ENCODE data around the gene TMEM131.

DNA sequence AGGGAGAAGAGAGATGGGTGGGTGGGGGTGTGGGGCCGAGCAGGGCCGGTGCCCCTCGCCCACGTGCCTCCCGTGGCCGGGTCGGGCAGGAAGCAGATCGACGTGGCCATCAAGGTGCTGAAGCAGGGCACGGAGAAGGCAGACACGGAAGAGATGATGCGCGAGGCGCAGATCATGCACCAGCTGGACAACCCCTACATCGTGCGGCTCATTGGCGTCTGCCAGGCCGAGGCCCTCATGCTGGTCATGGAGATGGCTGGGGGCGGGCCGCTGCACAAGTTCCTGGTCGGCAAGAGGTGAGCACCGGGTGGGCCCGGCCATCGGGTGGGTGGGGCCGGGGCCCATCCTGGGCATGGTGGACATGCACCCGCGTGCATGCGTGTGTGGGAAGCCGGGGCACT lies 260.6 kb downstream of the TMEM131 start:
- TF ChIP-seq, protein P1, sequence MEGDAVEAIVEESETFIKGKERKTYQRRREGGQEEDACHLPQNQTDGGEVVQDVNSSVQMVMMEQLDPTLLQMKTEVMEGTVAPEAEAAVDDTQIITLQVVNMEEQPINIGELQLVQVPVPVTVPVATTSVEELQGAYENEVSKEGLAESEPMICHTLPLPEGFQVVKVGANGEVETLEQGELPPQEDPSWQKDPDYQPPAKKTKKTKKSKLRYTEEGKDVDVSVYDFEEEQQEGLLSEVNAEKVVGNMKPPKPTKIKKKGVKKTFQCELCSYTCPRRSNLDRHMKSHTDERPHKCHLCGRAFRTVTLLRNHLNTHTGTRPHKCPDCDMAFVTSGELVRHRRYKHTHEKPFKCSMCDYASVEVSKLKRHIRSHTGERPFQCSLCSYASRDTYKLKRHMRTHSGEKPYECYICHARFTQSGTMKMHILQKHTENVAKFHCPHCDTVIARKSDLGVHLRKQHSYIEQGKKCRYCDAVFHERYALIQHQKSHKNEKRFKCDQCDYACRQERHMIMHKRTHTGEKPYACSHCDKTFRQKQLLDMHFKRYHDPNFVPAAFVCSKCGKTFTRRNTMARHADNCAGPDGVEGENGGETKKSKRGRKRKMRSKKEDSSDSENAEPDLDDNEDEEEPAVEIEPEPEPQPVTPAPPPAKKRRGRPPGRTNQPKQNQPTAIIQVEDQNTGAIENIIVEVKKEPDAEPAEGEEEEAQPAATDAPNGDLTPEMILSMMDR (IDR thresholded peaks at IDR 0.05) = no peak
- TF ChIP-seq POLR2AphosphoS5 (IDR thresholded peaks at IDR 0.05) = no peak
- TF ChIP-seq EP300 (IDR thresholded peaks at IDR 0.05) = no peak
- TF ChIP-seq POLR2A (IDR thresholded peaks at IDR 0.05) = no peak

Measured in sigmoid colon (tissue), 4 donors.